Heart left ventricle (tissue), 13 donors: ENCODE measurements around the gene GREM2.

Source experiments
- POLR2A ChIP-seq, 2 donors: fragments of 450-650 bp; IDR thresholded peaks; one replicate each; pipeline ENCODE4 v1.6.1; 2017; ENCODE audit warnings: antibody characterized with exemption in 2 of 2, mild to moderate bottlenecking in 2 of 2, moderate library complexity in 2 of 2
- TF ChIP-seq, protein P1 (sequence below), 12 donors: fragments of 200-600 bp; sonication (generic) in 4 of 12; IDR thresholded peaks; one replicate each; pipeline versions ENCODE4 v1.5.0 to v1.8.0; 2018 to 2022; ENCODE audit warnings: antibody characterized with exemption in 12 of 12, mild to moderate bottlenecking in 5 of 12
- donor health status: ischemic (EF 13 %, LVEDD 7.1; RV severe dilation, severe dysfunction).
- donor health status: DM: no; HTN: yes; CAD: no.
- donor health status: DM: no; HTN: no; CAD: no.
- donor health status: ischemic (EF 25% LVEDD 6.9; RV normal size, moderate dysfunction).
- donor health status: ischemic (EF 25% LVEDD 5.7; RV mildly dilated, moderate dysfunction).
- donor health status: ischemic (EF 35%, LVEDD 5.7; RV mildly dilated, moderate dysfunction).
- donor health status: nonischemic (EF 11% LVEDD 7.7; RV severe dilation, severe dysfunction).
- donor health status: DM: yes; HTN: yes; CAD: no.
- donor health status: PGD.
- donor health status: ischemic (EF 29% LVEDD 5.4; RV normal size, mild dysfunction).
- donor health status: nonischemic (EF 23%, LVEDD 6.1; RV moderate dilation, normal function).

GRCh38 chr1:240597153-240597745, 14.7 kb downstream of the GREM2 start:
- TF ChIP-seq POLR2A (IDR thresholded peaks at IDR 0.05), result no peak
- TF ChIP-seq, protein P1, sequence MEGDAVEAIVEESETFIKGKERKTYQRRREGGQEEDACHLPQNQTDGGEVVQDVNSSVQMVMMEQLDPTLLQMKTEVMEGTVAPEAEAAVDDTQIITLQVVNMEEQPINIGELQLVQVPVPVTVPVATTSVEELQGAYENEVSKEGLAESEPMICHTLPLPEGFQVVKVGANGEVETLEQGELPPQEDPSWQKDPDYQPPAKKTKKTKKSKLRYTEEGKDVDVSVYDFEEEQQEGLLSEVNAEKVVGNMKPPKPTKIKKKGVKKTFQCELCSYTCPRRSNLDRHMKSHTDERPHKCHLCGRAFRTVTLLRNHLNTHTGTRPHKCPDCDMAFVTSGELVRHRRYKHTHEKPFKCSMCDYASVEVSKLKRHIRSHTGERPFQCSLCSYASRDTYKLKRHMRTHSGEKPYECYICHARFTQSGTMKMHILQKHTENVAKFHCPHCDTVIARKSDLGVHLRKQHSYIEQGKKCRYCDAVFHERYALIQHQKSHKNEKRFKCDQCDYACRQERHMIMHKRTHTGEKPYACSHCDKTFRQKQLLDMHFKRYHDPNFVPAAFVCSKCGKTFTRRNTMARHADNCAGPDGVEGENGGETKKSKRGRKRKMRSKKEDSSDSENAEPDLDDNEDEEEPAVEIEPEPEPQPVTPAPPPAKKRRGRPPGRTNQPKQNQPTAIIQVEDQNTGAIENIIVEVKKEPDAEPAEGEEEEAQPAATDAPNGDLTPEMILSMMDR (IDR thresholded peaks at IDR 0.05), result no peak
